D721Med (cell line): ENCODE measurements around the gene TMEM126B.

Experiments
- DNase-seq: peaks from one replicate; pipeline ENCODE4 v3.0.0; 2011; ENCODE audit warnings: low spot score; ENCODE audit not compliant: insufficient read length
- FAIRE-seq: peaks from 2 replicates; lab custom pipeline; 2011; peaks lifted over from hg19 to GRCh38; lab: Jason Lieb, UNC
- CTCF ChIP-seq: IDR thresholded peaks from 2 replicates; pipeline ENCODE4 v1.5.1; 2012; ENCODE audit warnings: mild to moderate bottlenecking, control low read depth; ENCODE audit not compliant: insufficient read depth; ENCODE audit errors: missing control alignments

TMEM126B gene

GRCh38 chr11:85627998-85628770, at the start of gene TMEM126B:
TMEM126B (plus strand) TSS chr11:85628593; CDS start chr11:85628608, 15 bp downstream.
- FAIRE-seq (no peak), DNase-seq (peak; percentile 19)

GRCh38 chr11:85582111-85582510, 46.3 kb upstream of the TMEM126B start:
- no peak for TF ChIP-seq CTCF
- FAIRE-seq (no peak), DNase-seq (no peak)

More at GRCh38 chr11:85627998-85628770, at the start of gene TMEM126B:
- TF ChIP-seq CTCF, result no peak

GRCh38 chr11:85589373-85589772, 39.0 kb upstream of the TMEM126B start:
- no peak for DNase-seq
- no peak for FAIRE-seq
- no peak for TF ChIP-seq CTCF

GRCh38 chr11:85590848-85591483, 37.4 kb upstream of the TMEM126B start:
- DNase-seq, result no peak
- FAIRE-seq, result peak; percentile 60

GRCh38 chr11:85595285-85595884, 33.0 kb upstream of the TMEM126B start:
- FAIRE-seq (peak; percentile 73), DNase-seq (no peak)
- peak; percentile 75 for TF ChIP-seq CTCF

More at GRCh38 chr11:85590848-85591483, 37.4 kb upstream of the TMEM126B start:
- peak; percentile 49 for TF ChIP-seq CTCF

- TF ChIP-seq CTCF, result no peak
- DNase-seq (no peak), FAIRE-seq (no peak)
These were observed 31.5 kb upstream of the TMEM126B start for GRCh38 chr11:85596886-85597285.
